MM.1S (cell line): ENCODE measurements around the gene SLC24A3.

Source experiments
- DNase-seq: peaks from one replicate; pipeline ENCODE4 v3.0.0-alpha.2; 2015
- H2AFZ ChIP-seq: fragments of 300-600 bp; sonication (generic); 2 replicates; pipeline ENCODE4 v1.6.0; 2016; ENCODE audit warnings: antibody characterized with exemption, low read length
- H3F3A ChIP-seq: fragments of 300-600 bp; sonication (generic); 2 replicates; pipeline ENCODE4 v1.6.1; 2016; ENCODE audit warnings: mild to moderate bottlenecking, antibody characterized with exemption, low read length, moderate library complexity, mixed read lengths; ENCODE audit not compliant: insufficient read depth
- H3K27ac ChIP-seq: fragments of 300-600 bp; sonication (generic); 2 replicates; pipeline ENCODE4 v1.5.1; 2016; ENCODE audit warnings: mild to moderate bottlenecking, low read length
- H3K27me3 ChIP-seq: fragments of 300-600 bp; sonication (generic); replicated peaks from 2 replicates; pipeline ENCODE4 v1.6.0; 2016; ENCODE audit warnings: low read length; ENCODE audit not compliant: insufficient read depth
- H3K36me3 ChIP-seq: fragments of 300-600 bp; sonication (generic); replicated peaks from 2 replicates; pipeline ENCODE4 v1.6.1; 2016; ENCODE audit warnings: mild to moderate bottlenecking, low read length, mixed read lengths; ENCODE audit not compliant: insufficient read depth
- H3K4me1 ChIP-seq: fragments of 300-600 bp; sonication (generic); 2 replicates; pipeline ENCODE4 v1.6.1; 2016; ENCODE audit warnings: low read length, mixed read lengths
- H3K4me2 ChIP-seq: fragments of 300-600 bp; sonication (generic); 2 replicates; pipeline ENCODE4 v1.6.0; 2016; ENCODE audit warnings: low read depth, low read length
- H3K4me3 ChIP-seq: fragments of 300-600 bp; sonication (generic); 2 replicates; pipeline ENCODE4 v1.5.1; 2016; ENCODE audit warnings: low read length, mixed read lengths
- H3K79me2 ChIP-seq: fragments of 300-600 bp; sonication (generic); 2 replicates; pipeline ENCODE4 v1.6.1; 2016; ENCODE audit warnings: mixed run types, low read length, mixed read lengths
- H3K9ac ChIP-seq: fragments of 300-600 bp; sonication (generic); 2 replicates; pipeline ENCODE4 v1.6.1; 2016; ENCODE audit warnings: low read length, mixed read lengths
- H3K9me2 ChIP-seq: fragments of 300-600 bp; sonication (generic); replicated peaks from 2 replicates; pipeline ENCODE4 v1.6.1; 2016; ENCODE audit warnings: mild to moderate bottlenecking, low read length, mixed read lengths; ENCODE audit not compliant: insufficient read depth
- H3K9me3 ChIP-seq: fragments of 300-600 bp; sonication (generic); replicated peaks from 2 replicates; pipeline ENCODE4 v1.6.1; 2016; ENCODE audit warnings: mild to moderate bottlenecking, low read length, mixed read lengths; ENCODE audit not compliant: insufficient read depth
- H4K20me1 ChIP-seq: fragments of 300-600 bp; sonication (generic); 2 replicates; pipeline ENCODE4 v1.6.1; 2016; ENCODE audit warnings: mild to moderate bottlenecking, low read length, moderate library complexity, mixed read lengths; ENCODE audit not compliant: insufficient read depth
- EZH2 ChIP-seq: fragments of 300-600 bp; sonication (generic); optimal IDR thresholded peaks from 2 replicates; pipeline ENCODE3; 2017; ENCODE audit warnings: low read depth, mild to moderate bottlenecking, antibody characterized with exemption, low read length, mixed read lengths
- EZH2phosphoT487 ChIP-seq: fragments of 300-600 bp; sonication (generic); IDR thresholded peaks from 2 replicates; pipeline ENCODE4 v1.6.1; 2018; ENCODE audit warnings: antibody characterized with exemption, low read length
- TF ChIP-seq, protein P1 (sequence below): fragments of 300-600 bp; sonication (generic); IDR thresholded peaks from 2 replicates; pipeline ENCODE4 v1.5.1; 2016; ENCODE audit warnings: antibody characterized with exemption, low read length, mixed read lengths

SLC24A3 gene

DNA sequence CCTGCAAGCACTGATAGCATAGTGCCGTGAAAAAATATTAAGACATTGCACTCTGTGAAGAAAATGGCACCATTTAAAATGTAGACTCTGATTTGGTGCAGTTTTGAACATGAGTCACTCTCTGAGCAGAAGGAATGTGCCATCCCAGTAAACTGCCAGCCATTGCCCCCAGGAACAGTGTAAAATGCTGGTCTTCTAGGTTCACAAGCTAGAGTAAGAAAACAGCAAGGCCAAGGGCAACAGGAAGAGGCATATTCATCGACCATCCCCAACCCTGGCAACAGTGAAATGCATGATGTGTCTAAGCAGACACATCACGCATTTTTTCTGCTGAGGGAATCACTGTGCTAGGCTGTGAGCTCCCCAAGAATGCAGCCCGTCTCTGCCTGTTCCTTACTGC, 382.5 kb downstream of the SLC24A3 start:
- H4K20me1 ChIP-seq, result no peaks in the 10 kb centered on the region
- H3K4me3 ChIP-seq, result no peak overlapping the region
- no peaks in the 10 kb centered on the region for H3K36me3 ChIP-seq
- H3K79me2 ChIP-seq, result no peaks in the 10 kb centered on the region
- H3K9ac ChIP-seq, result no peak overlapping the region
- no peak for DNase-seq
- no peak overlapping the region for H3K4me2 ChIP-seq
- no peaks in the 10 kb centered on the region for H3K9me2 ChIP-seq
- TF ChIP-seq, protein P1, sequence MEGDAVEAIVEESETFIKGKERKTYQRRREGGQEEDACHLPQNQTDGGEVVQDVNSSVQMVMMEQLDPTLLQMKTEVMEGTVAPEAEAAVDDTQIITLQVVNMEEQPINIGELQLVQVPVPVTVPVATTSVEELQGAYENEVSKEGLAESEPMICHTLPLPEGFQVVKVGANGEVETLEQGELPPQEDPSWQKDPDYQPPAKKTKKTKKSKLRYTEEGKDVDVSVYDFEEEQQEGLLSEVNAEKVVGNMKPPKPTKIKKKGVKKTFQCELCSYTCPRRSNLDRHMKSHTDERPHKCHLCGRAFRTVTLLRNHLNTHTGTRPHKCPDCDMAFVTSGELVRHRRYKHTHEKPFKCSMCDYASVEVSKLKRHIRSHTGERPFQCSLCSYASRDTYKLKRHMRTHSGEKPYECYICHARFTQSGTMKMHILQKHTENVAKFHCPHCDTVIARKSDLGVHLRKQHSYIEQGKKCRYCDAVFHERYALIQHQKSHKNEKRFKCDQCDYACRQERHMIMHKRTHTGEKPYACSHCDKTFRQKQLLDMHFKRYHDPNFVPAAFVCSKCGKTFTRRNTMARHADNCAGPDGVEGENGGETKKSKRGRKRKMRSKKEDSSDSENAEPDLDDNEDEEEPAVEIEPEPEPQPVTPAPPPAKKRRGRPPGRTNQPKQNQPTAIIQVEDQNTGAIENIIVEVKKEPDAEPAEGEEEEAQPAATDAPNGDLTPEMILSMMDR, result no peak
- TF ChIP-seq EZH2phosphoT487 (no peak), EZH2 (no peak)
- H2AFZ ChIP-seq, result no peak overlapping the region
- no peaks in the 10 kb centered on the region for H3K27me3 ChIP-seq
- no peaks in the 10 kb centered on the region for H3K9me3 ChIP-seq
- peaks cover 17% of the 10 kb centered on the region for H3K4me1 ChIP-seq
- H3F3A ChIP-seq, result peaks cover 9% of the 10 kb centered on the region; the same call in 1 of the 2 replicates
- no peak overlapping the region for H3K27ac ChIP-seq

DNA sequence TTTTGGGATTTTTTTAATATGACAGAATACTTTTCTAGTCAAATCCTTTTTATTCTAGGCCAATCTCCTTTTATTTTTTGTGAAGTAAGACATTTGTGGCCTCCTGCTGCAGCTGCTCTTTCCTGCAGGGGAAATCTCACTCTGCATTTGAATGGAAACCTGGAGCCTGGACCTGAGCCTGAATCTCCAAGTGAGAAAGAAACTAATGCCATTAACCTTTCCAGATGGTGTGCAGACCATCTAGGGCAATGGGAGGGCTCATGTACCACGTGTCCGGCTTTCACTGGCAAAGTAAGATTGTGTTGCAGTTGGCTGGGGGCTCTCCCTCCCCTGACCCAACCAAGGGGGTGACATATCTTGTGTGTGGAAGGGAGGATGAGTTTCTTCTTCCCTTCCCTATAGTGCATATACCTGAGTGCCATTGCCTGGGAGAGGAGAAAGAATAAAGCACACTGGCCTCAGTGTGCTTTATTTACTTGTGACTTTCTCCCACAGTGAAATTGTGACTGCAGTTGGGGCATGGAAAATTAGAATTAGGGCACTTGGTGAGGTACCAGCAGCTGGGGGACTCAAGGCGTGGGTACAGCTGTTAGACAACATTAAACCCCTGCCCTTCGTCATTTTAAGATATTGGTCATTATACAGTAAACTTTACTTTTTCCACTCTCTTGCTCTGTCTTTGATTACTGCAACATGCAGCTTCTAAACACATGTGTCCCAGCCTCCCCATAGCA, 385.8 kb downstream of the SLC24A3 start:
- Histone ChIP-seq H2AFZ (no peak overlapping the region), H3K9me3 (no peaks in the 10 kb centered on the region), H3K79me2 (no peaks in the 10 kb centered on the region), H4K20me1 (no peaks in the 10 kb centered on the region), H3K4me2 (no peak overlapping the region), H3K9ac (no peak overlapping the region), H3F3A (peaks cover 12% of the 10 kb centered on the region), H3K4me3 (no peak overlapping the region), H3K36me3 (no peaks in the 10 kb centered on the region), H3K4me1 (peaks cover 22% of the 10 kb centered on the region), H3K9me2 (no peaks in the 10 kb centered on the region), H3K27me3 (no peaks in the 10 kb centered on the region), H3K27ac (no peak overlapping the region)
- no peak for DNase-seq
- TF ChIP-seq, protein P1, result no peak
- no peak for TF ChIP-seq EZH2
- no peak for TF ChIP-seq EZH2phosphoT487

DNA sequence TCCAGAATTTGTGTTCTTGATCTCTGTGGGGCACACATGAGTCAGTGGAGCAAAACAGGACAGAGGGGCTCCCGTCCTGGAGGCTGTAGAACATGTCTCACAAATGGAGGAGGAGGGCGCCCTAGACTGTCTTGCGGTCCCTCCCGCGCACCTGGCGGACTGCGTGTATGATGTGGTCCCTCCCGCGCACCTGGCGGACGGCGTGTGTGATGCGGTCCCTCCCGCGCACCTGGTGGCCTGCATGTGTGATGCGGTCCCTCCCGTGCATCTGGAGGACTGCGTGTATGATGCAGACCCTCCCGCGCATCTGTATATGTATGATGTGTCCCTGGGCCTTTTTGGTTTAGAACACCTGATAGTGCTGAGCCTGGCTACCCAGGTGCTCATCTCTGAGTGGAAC, 386.8 kb downstream of the SLC24A3 start:
- TF ChIP-seq, protein P1, result no peak
- no peak for TF ChIP-seq EZH2phosphoT487
- H3K9me3 ChIP-seq, result no peaks in the 10 kb centered on the region

More for the DNA sequence above, 386.8 kb downstream of the SLC24A3 start:
- H3K9ac ChIP-seq, result no peak overlapping the region
- no peak overlapping the region for H3K27ac ChIP-seq
- H3K4me3 ChIP-seq, result no peak overlapping the region
- H3K9me2 ChIP-seq, result no peaks in the 10 kb centered on the region
- peaks cover 14% of the 10 kb centered on the region for H3F3A ChIP-seq
- no peaks in the 10 kb centered on the region for H4K20me1 ChIP-seq
- no peaks in the 10 kb centered on the region for H3K36me3 ChIP-seq
- H3K4me2 ChIP-seq, result no peak overlapping the region
- no peak for DNase-seq
- H3K27me3 ChIP-seq, result no peaks in the 10 kb centered on the region
- no peak overlapping the region for H2AFZ ChIP-seq
- H3K4me1 ChIP-seq, result peaks cover 29% of the 10 kb centered on the region
- no peaks in the 10 kb centered on the region for H3K79me2 ChIP-seq
